NCI-H226 (cell line): ENCODE data around the gene MRNIP.

ENCODE experiments used
- DNase-seq: peaks from one replicate; pipeline ENCODE4 v3.0.0-alpha.2; 2015

Gene MRNIP

GRCh38 chr5:179870952-179871351 lies 12.3 kb upstream of the MRNIP start:
- no peak for DNase-seq

- DNase-seq = no peak
Observed at GRCh38 chr5:179870403-179870903, 11.8 kb upstream of the MRNIP start.

GRCh38 chr5:179869641-179870402 lies 11.2 kb upstream of the MRNIP start:
- no peak for DNase-seq

GRCh38 chr5:179869101-179869500 lies 10.5 kb upstream of the MRNIP start:
- DNase-seq = no peak

- DNase-seq = no peak
Observed at GRCh38 chr5:179868541-179868940, 9.9 kb upstream of the MRNIP start.

- DNase-seq = no peak
Observed at GRCh38 chr5:179867476-179867875, 8.9 kb upstream of the MRNIP start.

- no peak for DNase-seq
Observed at GRCh38 chr5:179867079-179867465, 8.5 kb upstream of the MRNIP start.

- DNase-seq = no peak
Observed at GRCh38 chr5:179866241-179867078, 7.8 kb upstream of the MRNIP start.

GRCh38 chr5:179865491-179866240 lies 7.0 kb upstream of the MRNIP start:
- no peak for DNase-seq

GRCh38 chr5:179864686-179865085 lies 6.1 kb upstream of the MRNIP start:
- DNase-seq = no peak

GRCh38 chr5:179863449-179864085 lies 5.0 kb upstream of the MRNIP start:
- no peak for DNase-seq

GRCh38 chr5:179862891-179863290 lies 4.3 kb upstream of the MRNIP start:
- DNase-seq = no peak

- no peak for DNase-seq
Observed at GRCh38 chr5:179862296-179862695, 3.7 kb upstream of the MRNIP start.

- no peak for DNase-seq
Observed at GRCh38 chr5:179860301-179860700, 1.7 kb upstream of the MRNIP start.

GRCh38 chr5:179858241-179858585 lies 404 bp downstream of the MRNIP start:
- DNase-seq = no peak

GRCh38 chr5:179854356-179854755 lies 4.3 kb downstream of the MRNIP start:
- DNase-seq = no peak

GRCh38 chr5:179852993-179853547 lies 5.5 kb downstream of the MRNIP start:
- DNase-seq = no peak

- no peak for DNase-seq
Observed at GRCh38 chr5:179841621-179842020, 17.0 kb downstream of the MRNIP start.

- DNase-seq = no peak
Observed at GRCh38 chr5:179840766-179841165, 17.9 kb downstream of the MRNIP start.

GRCh38 chr5:179840321-179840720 lies 18.3 kb downstream of the MRNIP start:
- DNase-seq = no peak

GRCh38 chr5:179839328-179840256 lies 19.0 kb downstream of the MRNIP start:
- peak; percentile 46 for DNase-seq
